Calu3 (cell line): Measurements from ENCODE around the gene LSP1. TPM values are rescaled to one million over a fixed set of nuclear protein-coding genes. Genes with fewer than 3 reads are reported as not detected.

Experiments
- BruUV-seq: library from RNA; stranded (reverse); fragments of 400-500 nt; replicated peaks from 2 replicates; lab custom pipeline; 2021; lab: Mats Ljungman, UMichigan
- CTCF ChIA-PET: fragments of 300-600 bp; sonication (Branson Sonifier 250); formaldehyde crosslinking; loops from one replicate; lab custom pipeline; 2022; ENCODE audit warnings: antibody characterized with exemption; lab: Charles Lee
- DNase-seq: peaks from one replicate; pipeline ENCODE4 v3.0.0; 2022
- H3K27ac Mint-ChIP-seq: one replicate; pipeline ENCODE4 v1.8.0; 2022; ENCODE audit warnings: mixed read lengths; ENCODE audit not compliant: unreplicated experiment
- H3K27me3 Mint-ChIP-seq: one replicate; pipeline ENCODE4 v1.8.0; 2022; ENCODE audit warnings: mixed read lengths; ENCODE audit not compliant: unreplicated experiment
- H3K36me3 Mint-ChIP-seq: one replicate; pipeline ENCODE4 v1.8.0; 2022; ENCODE audit warnings: mild to moderate bottlenecking, moderate library complexity, mixed read lengths; ENCODE audit not compliant: insufficient read depth, unreplicated experiment
- H3K4me1 Mint-ChIP-seq: one replicate; pipeline ENCODE4 v1.8.0; 2022; ENCODE audit warnings: mild to moderate bottlenecking, low read depth, mixed read lengths; ENCODE audit not compliant: unreplicated experiment
- H3K4me3 Mint-ChIP-seq: one replicate; pipeline ENCODE4 v1.8.0; 2022; ENCODE audit warnings: mild to moderate bottlenecking, low read depth, moderate library complexity, mixed read lengths; ENCODE audit not compliant: unreplicated experiment
- H3K9me3 Mint-ChIP-seq: one replicate; pipeline ENCODE4 v1.8.0; 2022; ENCODE audit warnings: low read depth, mixed read lengths; ENCODE audit not compliant: unreplicated experiment
- intact Hi-C: fragments of 100-400 bp; cut with micrococcal nuclease; formaldehyde crosslinking; loops from one replicate; pipeline ENCODE4 v1.10.0; 2022; ENCODE audit not compliant: unreplicated experiment
- total RNA-seq: library from RNA; stranded (reverse); gene quantifications from 2 replicates; pipeline ENCODE4 v1.2.3, GENCODE V29; 2022
- TF ChIP-seq, protein P1 (sequence below): fragments of 200-600 bp; IDR thresholded peaks from one replicate; pipeline ENCODE4 v1.8.0; 2022; ENCODE audit warnings: antibody characterized with exemption; ENCODE audit not compliant: unreplicated experiment

Gene LSP1
- total RNA-seq, 1 experiment from 2014 or later = not detected

DNA sequence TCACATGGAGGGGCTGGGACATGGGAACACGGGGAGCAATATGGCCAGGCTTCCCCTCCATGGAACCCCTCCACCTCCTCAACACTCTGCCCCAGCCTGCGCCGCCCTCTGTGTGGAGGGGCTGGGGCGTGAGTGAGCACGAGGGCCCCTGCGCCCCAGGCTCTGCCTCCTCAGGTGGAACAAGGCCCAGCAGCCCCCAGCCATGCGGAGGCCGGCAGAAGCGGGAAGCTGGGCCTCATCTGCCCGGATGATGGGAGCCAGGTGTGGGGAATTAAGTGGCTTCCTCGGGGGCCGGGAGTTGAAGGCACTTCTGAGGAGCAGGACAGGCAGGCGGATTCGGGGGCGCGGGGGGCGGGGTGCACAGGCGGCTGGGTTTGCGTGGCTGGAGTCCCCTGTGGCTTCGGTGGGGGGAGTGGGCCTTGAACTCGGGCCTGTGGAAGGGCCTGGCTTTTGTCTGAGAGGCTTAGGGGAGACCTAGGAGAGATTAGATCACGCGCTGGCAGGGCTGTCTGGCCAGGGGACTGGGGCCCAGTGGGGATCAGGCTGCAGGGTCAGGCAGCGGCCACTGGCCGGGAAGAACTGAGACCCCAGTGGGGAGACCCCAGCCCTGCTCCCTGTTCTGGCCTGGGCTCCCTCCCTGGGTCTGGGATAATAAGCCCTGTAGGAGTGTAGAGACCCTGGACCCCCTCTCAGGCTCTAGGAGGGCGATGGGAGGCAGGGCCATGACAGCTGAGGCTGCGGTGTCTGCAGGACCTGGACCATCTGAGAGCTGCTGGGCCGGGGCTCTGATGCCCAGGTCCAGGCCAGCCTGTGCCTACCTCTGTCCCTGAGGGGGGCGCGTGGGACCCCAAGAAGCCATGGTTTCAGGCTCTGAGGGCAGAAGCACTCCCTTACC lies 25.5 kb downstream of the LSP1 start:
- no peak for DNase-seq
- CTCF ChIA-PET = no interaction called here
- H3K9me3 Mint-ChIP-seq = no peaks in the 10 kb centered on the region
- H3K27ac Mint-ChIP-seq = no peak overlapping the region
- peaks cover 7% of the 10 kb centered on the region for H3K27me3 Mint-ChIP-seq
- H3K36me3 Mint-ChIP-seq = peaks cover 11% of the 10 kb centered on the region
- BruUV-seq = no TSS peak
- no peak overlapping the region for H3K4me3 Mint-ChIP-seq
- TF ChIP-seq, protein P1, sequence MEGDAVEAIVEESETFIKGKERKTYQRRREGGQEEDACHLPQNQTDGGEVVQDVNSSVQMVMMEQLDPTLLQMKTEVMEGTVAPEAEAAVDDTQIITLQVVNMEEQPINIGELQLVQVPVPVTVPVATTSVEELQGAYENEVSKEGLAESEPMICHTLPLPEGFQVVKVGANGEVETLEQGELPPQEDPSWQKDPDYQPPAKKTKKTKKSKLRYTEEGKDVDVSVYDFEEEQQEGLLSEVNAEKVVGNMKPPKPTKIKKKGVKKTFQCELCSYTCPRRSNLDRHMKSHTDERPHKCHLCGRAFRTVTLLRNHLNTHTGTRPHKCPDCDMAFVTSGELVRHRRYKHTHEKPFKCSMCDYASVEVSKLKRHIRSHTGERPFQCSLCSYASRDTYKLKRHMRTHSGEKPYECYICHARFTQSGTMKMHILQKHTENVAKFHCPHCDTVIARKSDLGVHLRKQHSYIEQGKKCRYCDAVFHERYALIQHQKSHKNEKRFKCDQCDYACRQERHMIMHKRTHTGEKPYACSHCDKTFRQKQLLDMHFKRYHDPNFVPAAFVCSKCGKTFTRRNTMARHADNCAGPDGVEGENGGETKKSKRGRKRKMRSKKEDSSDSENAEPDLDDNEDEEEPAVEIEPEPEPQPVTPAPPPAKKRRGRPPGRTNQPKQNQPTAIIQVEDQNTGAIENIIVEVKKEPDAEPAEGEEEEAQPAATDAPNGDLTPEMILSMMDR = no peak
- intact Hi-C loops = no loop called here
- no peaks in the 10 kb centered on the region for H3K4me1 Mint-ChIP-seq

- H3K27ac Mint-ChIP-seq = no peak overlapping the region
- TF ChIP-seq, protein P1 = no peak
- H3K9me3 Mint-ChIP-seq = no peaks in the 10 kb centered on the region
- intact Hi-C loops = no loop called here
- no TSS peak for BruUV-seq
- no peaks in the 10 kb centered on the region for H3K4me1 Mint-ChIP-seq
- no peaks in the 10 kb centered on the region for H3K27me3 Mint-ChIP-seq
- CTCF ChIA-PET = no interaction called here
- H3K4me3 Mint-ChIP-seq = no peak overlapping the region
- peaks cover 11% of the 10 kb centered on the region for H3K36me3 Mint-ChIP-seq
- no peak for DNase-seq
Measured at GRCh38 chr11:1879342-1879940, 26.6 kb downstream of the LSP1 start.

DNA sequence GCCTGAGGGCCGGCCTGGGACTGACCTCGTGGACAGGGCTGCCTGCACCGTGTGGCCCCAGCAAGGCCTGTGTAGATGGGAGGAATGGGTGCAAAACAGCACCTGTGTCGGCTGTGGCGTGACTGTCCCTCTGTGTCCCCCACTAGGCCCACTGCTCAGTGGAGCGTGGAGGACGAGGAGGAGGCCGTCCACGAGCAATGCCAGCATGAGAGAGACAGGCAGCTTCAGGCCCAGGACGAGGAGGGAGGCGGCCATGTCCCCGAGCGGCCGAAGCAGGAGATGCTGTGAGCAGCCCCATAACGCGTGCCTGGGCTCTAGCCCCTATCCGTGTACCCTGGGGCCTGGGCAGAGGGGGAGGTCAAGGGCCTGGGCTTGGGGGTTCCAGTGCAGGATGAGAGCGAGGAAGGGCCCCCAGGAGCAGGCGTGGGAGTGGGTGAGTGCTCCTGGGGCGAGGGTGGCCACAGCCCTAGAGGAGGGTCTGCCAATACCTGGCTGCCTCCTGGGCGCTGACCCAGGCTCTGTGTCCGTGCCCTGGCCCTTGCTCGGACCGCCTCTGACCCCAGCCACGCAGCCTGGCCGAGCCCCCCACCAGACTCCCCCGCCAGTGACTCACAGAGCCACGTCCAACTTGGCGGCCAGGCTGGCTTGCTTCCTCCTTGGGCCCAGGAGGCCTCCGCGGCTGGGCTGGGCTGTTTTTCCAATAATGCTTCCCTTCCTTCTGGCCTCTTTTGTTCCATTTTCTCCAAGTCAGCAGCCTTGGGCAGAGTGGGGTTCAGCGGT lies 27.2 kb downstream of the LSP1 start:
- TF ChIP-seq, protein P1 = no peak
- Mint-ChIP-seq H3K27ac (no peak overlapping the region), H3K27me3 (no peaks in the 10 kb centered on the region), H3K36me3 (peaks cover 11% of the 10 kb centered on the region), H3K4me1 (no peaks in the 10 kb centered on the region), H3K9me3 (no peaks in the 10 kb centered on the region), H3K4me3 (no peak overlapping the region)
- intact Hi-C loops = loop anchor here (5.0 kb wide), 1 partner anchor 272 kb away; no protein-coding TSS in a partner anchor
- CTCF ChIA-PET = interaction anchor here (0.6 kb wide), 1 partner anchor 108 kb away, joined by 6 read pairs; no protein-coding TSS in a partner anchor
- no TSS peak for BruUV-seq
- DNase-seq = no peak

DNA sequence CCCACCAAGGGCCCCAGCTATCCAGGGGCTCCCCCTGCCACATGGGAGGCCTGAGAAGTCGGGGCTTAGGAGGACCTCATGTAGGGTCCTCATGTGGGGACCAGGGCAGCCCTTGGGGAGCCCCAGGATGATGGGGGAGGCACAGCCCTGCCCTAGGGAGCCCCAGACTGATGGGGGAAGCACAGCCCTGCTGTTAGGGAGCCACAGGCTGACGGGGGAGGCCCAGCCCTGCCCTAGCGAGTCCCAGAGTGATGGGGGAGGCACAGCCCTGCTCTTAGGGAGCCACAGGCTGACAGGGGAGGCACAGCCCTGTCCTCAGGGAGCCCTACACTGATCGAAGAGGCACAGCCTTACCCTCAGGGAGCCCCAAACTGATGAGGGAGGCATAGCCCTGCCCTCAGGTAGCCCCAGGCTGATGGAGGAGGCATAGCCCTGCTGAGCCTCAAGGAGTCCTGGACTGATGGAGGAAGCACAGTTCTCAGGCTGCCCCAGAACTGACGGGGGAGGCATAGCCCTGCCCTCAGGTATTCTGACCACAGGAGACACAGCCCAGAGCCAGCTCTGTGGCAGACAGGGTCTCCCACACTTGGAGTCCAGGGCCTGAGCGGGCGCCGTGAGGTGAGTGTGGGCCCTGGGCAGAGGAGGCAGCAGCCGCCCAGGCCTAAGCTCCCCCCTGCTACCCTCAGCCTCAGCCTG lies 28.0 kb downstream of the LSP1 start:
- Mint-ChIP-seq H3K4me3 (no peak overlapping the region), H3K4me1 (no peaks in the 10 kb centered on the region), H3K27me3 (no peaks in the 10 kb centered on the region), H3K36me3 (peaks cover 11% of the 10 kb centered on the region), H3K9me3 (no peaks in the 10 kb centered on the region), H3K27ac (no peak overlapping the region)
- no peak for DNase-seq
- TF ChIP-seq, protein P1 = no peak
- intact Hi-C loops = loop anchor here (5.0 kb wide), 1 partner anchor 271 kb away; no protein-coding TSS in a partner anchor
- no TSS peak for BruUV-seq
- CTCF ChIA-PET = no interaction called here
